Measurements from ENCODE around the gene AGO4.

AGO4 gene

GRCh38 chr1:35825255-35825654 is 17.4 kb downstream of the AGO4 start:
- TF ChIP-seq CTCF (IDR thresholded peaks at IDR 0.05; ENCODE audit: low read depth, low read length), result no peak
- no peak for DNase-seq (ENCODE audit: low read depth, low spot score)
- in situ Hi-C loops (cut with HindIII; ENCODE audit: low sequenced_read_pairs), result no loop called here
- H3K4me3 ChIP-seq (ENCODE audit: low read depth, low read length), result no peak overlapping the region

GRCh38 chr1:35832276-35832905 is 24.6 kb downstream of the AGO4 start:
- H3K4me3 ChIP-seq (ENCODE audit: low read depth, low read length), result no peak overlapping the region
- DNase-seq (ENCODE audit: low read depth, low spot score), result no peak
- in situ Hi-C loops (cut with HindIII; ENCODE audit: low sequenced_read_pairs), result no loop called here
- TF ChIP-seq CTCF (IDR thresholded peaks at IDR 0.05; ENCODE audit: low read depth, low read length), result no peak

GRCh38 chr1:35833395-35833794 is 25.6 kb downstream of the AGO4 start:
- in situ Hi-C loops (cut with HindIII; ENCODE audit: low sequenced_read_pairs), result no loop called here
- no peak for TF ChIP-seq CTCF (IDR thresholded peaks at IDR 0.05; ENCODE audit: low read depth, low read length)
- H3K4me3 ChIP-seq (ENCODE audit: low read depth, low read length), result no peak overlapping the region
- no peak for DNase-seq (ENCODE audit: low read depth, low spot score)

GRCh38 chr1:35834218-35834617 is 26.4 kb downstream of the AGO4 start:
- DNase-seq (ENCODE audit: low read depth, low spot score), result no peak
- no peak for TF ChIP-seq CTCF (IDR thresholded peaks at IDR 0.05; ENCODE audit: low read depth, low read length)
- in situ Hi-C loops (cut with HindIII; ENCODE audit: low sequenced_read_pairs), result no loop called here
- no peak overlapping the region for H3K4me3 ChIP-seq (ENCODE audit: low read depth, low read length)

- H3K4me3 ChIP-seq (ENCODE audit: low read depth, low read length), result no peak overlapping the region
- in situ Hi-C loops (cut with HindIII; ENCODE audit: low sequenced_read_pairs), result no loop called here
- DNase-seq (ENCODE audit: low read depth, low spot score), result no peak
- no peak for TF ChIP-seq CTCF (IDR thresholded peaks at IDR 0.05; ENCODE audit: low read depth, low read length)
These were observed 27.6 kb downstream of the AGO4 start for GRCh38 chr1:35835398-35835797.

- in situ Hi-C loops (cut with HindIII; ENCODE audit: low sequenced_read_pairs), result no loop called here
- H3K4me3 ChIP-seq (ENCODE audit: low read depth, low read length), result no peak overlapping the region
- no peak for DNase-seq (ENCODE audit: low read depth, low spot score)
- no peak for TF ChIP-seq CTCF (IDR thresholded peaks at IDR 0.05; ENCODE audit: low read depth, low read length)
These were observed 28.9 kb downstream of the AGO4 start for GRCh38 chr1:35836734-35837133.
